HepG2 (cell line): ENCODE measurements around the gene TUBB2B.

ENCODE experiments used
- ELK4 ChIP-seq: sonication (generic); formaldehyde crosslinking; IDR thresholded peaks from 2 replicates; pipeline ENCODE4 v1.9.0; 2021; ENCODE audit warnings: missing genetic modification reagents, borderline replicate concordance
- EP300 ChIP-seq, 3 experiments: sonication (generic) in 1 of 3; formaldehyde crosslinking in 1 of 3; IDR thresholded peaks; 2 replicates each; pipeline versions ENCODE4 v1.5.1 to v1.6.1; 2011 to 2020; ENCODE audit warnings: low read depth in 2 of 3, low read length in 2 of 3, borderline replicate concordance in 1 of 3, improper control_type of control experiment in 1 of 3, mild to moderate bottlenecking in 1 of 3, missing genetic modification reagents in 1 of 3, moderate library complexity in 1 of 3
- EZH2 ChIP-seq: conservative IDR thresholded peaks from 2 replicates; pipeline ENCODE4 v1.6.1; 2012; ENCODE audit warnings: mild to moderate bottlenecking, low read depth, low read length, moderate library complexity
- NFE2L2 ChIP-seq: fragments of 150-350 bp; IDR thresholded peaks from 2 replicates; pipeline ENCODE4 v1.6.1; 2014; ENCODE audit warnings: low read length
- NR2C2 ChIP-seq: sonication (generic); formaldehyde crosslinking; IDR thresholded peaks from 2 replicates; pipeline ENCODE4 v1.4.0; 2020; ENCODE audit warnings: missing genetic modification reagents, mild to moderate bottlenecking, moderate library complexity, borderline replicate concordance
- RAD21 ChIP-seq: fragments of 450-650 bp; formaldehyde crosslinking; IDR thresholded peaks from 2 replicates; pipeline ENCODE4 v1.5.0; 2020; ENCODE audit warnings: mild to moderate bottlenecking
- SMAD9 ChIP-seq: sonication (generic); formaldehyde crosslinking; IDR thresholded peaks from 2 replicates; pipeline ENCODE4 v1.5.1; 2020; ENCODE audit warnings: mild to moderate bottlenecking, missing genetic modification reagents
- SMC3 ChIP-seq: IDR thresholded peaks from 2 replicates; pipeline ENCODE4 v1.6.1; 2011; ENCODE audit warnings: low read length, improper control_type of control experiment
- TCF7 ChIP-seq: sonication (generic); IDR thresholded peaks from 2 replicates; pipeline ENCODE4 v1.6.1; 2016; ENCODE audit warnings: antibody characterized with exemption, low read depth
- ZBTB1 ChIP-seq: sonication (generic); formaldehyde crosslinking; IDR thresholded peaks from 2 replicates; pipeline ENCODE4 v1.4.0; 2020; ENCODE audit warnings: missing genetic modification reagents, borderline replicate concordance
- ZFX ChIP-seq: sonication (generic); formaldehyde crosslinking; IDR thresholded peaks from 2 replicates; pipeline ENCODE4 v1.4.0; 2020; ENCODE audit warnings: mild to moderate bottlenecking, low read depth, missing genetic modification reagents, moderate library complexity
- ZNF10 ChIP-seq: sonication (generic); formaldehyde crosslinking; IDR thresholded peaks from 2 replicates; pipeline ENCODE4 v1.4.0; 2020; ENCODE audit warnings: mild to moderate bottlenecking, low read depth, missing genetic modification reagents, borderline replicate concordance
- ZNF441 ChIP-seq: sonication (generic); formaldehyde crosslinking; IDR thresholded peaks from 2 replicates; pipeline ENCODE4 v1.7.0; 2021; ENCODE audit warnings: missing genetic modification reagents, borderline replicate concordance
- ZNF547 ChIP-seq: sonication (generic); formaldehyde crosslinking; IDR thresholded peaks from 2 replicates; pipeline ENCODE4 v1.5.1; 2020; ENCODE audit warnings: mild to moderate bottlenecking, missing genetic modification reagents

GRCh38 chr6:3226481-3227362 is 731 bp downstream of the TUBB2B start:
- peak; percentile 37; the same call in 1 of the 2 replicates for TF ChIP-seq NR2C2 (CRISPR knock-in tag)
- TF ChIP-seq TCF7: no peak
- TF ChIP-seq SMC3: no peak
- TF ChIP-seq NFE2L2: no peak
- TF ChIP-seq ZNF441 (CRISPR knock-in tag): no peak
- TF ChIP-seq ZFX: no peak
- TF ChIP-seq EP300 (IDR thresholded peaks at IDR 0.05; ENCODE audit: low read depth in 2 of 2, low read length in 2 of 2): no peak
- no peak for TF ChIP-seq EP300 (CRISPR knock-in tag; IDR thresholded peaks at IDR 0.05; ENCODE audit: borderline replicate concordance)
- TF ChIP-seq ZNF547 (CRISPR knock-in tag): no peak
- TF ChIP-seq EZH2: peak; percentile 96; the same call in 1 of the 2 replicates
- TF ChIP-seq ELK4 (CRISPR knock-in tag): no peak
- TF ChIP-seq ZBTB1 (CRISPR knock-in tag): no peak
- no peak for TF ChIP-seq SMAD9 (CRISPR knock-in tag)
- no peak for TF ChIP-seq ZNF10 (CRISPR knock-in tag)
- TF ChIP-seq RAD21 (CRISPR knock-in tag): no peak
